NCI-H1048 (cell line): ENCODE data around the gene UTRN.

Experiments used
- DNase-seq: peaks from one replicate; lab custom pipeline; 2025; lab: John Stamatoyannopoulos, UW

Gene UTRN

DNA sequence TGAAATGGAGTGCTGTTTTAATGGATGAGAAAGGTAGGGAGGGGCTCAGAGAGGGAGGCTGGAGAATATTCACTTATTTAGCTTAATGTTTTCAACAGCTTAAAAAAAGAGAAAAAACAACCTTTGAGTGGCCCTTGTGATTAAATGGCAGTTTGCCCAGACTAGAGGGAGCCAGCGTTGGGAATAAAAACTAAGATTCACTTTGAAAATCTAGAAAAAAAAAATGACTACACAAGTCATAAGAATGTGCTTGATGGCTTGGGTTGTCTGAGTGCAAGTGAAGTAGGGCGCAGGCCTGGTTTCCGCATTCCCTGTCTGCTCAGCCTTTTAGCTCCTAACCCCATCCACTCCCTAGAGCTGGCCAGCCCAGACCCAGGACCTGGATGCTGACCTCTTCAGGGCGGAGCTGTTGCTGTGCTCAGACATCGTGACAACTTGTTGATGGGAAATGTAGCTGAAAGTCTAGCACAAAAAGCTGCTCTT, 28.9 kb downstream of the UTRN start:
- no peak for DNase-seq

DNA sequence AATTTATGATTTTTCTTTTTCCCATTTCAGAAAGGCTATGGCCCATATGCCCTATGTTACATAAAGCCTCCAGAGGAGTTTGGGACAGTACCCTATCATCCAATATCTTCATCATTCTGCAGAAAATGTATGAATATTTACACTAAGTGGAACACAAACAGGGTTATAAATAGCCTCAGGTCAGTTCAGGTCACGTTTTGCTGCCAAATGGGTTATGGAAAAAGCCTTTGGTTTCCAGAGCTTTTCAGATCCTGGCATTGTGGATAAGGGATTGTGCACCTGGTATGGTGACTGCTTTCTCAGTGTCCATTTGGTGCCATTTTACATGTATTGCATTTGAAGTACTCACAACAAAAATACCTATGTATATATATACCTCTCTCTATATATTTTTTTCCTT, 29.4 kb downstream of the UTRN start:
- DNase-seq = no peak

GRCh38 chr6:144315226-144315980, 30.3 kb downstream of the UTRN start:
- no peak for DNase-seq

DNA sequence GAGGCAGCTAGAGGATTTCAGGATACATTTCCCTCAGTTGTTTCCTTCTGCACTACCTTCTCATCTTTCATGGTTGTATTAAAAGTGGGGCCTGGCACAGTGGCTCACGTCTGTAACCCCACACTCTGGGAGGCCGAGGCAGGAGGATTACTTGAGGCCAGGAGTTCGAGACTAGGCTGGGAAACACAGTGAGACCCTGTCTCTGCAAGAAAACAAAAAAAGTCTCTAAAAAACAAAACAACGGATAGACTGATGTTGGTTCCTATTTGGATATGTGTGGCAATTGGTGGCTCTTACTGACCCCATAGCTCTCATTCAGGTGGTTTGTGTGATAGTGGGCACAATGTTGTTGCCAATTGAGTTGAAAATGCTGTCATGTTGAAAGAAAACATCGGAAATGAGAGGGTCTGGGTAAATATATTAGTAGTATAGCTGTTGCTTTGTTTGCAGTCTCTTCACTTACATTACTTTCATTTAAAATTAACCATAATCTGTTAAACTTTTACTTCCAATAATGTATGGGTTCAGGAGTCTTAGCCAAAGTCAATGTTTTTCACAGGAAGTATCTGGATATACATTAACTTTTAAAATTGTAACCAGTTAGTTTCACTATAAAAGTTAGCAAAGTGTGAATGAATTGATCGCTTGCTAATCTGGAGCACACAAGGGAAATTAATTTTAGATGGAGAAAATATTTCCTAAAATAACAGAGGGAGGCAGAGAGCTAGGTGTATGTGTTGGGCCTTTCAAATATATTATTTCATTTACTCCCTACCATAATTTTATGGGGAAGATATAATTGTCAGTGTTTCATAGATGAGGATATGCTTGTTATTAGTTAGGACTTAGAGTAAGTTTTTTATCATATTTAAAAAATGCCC, 31.1 kb downstream of the UTRN start:
- DNase-seq = no peak

GRCh38 chr6:144316862-144317195, 31.7 kb downstream of the UTRN start:
- no peak for DNase-seq

DNA sequence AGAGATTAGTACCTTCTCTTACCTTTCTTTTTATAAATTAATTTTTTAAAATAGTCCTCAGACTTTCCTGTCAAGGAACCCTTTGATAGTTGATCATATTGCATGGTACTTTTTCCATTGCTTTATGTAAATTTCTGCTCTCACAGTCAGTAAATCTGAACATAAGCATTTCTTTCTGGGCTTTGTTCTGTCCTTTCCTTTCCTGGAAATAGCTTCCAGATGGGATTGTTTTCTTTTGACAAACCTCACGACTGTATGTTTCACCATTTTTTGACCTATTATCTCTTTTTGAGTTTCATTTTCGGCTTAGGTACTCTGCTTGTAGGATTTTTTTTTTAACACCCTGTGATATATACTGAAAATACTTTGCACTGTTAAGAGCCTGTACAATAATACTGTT, 32.6 kb downstream of the UTRN start:
- DNase-seq = no peak

GRCh38 chr6:144319211-144319610, 34.1 kb downstream of the UTRN start:
- DNase-seq = no peak

DNA sequence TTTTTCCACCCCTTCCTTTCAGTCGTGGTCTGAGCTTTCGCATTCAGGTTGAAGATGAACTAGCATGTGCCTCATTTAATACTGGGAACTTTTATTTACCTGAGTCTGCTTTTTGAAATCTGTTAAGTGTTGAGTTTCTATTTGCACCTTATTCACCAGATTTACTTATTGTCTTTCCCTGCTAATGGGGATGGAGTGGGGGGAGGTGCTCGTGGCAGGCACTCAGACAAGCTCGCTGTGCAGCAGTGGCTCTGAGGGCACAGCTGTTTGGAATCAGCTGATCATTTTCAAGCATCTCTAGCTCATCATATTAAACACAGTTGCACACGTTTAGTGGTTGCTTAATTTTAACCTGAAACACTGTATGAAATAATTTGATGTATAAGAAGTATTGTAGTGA, 35.6 kb downstream of the UTRN start:
- no peak for DNase-seq

GRCh38 chr6:144321839-144322591, 36.9 kb downstream of the UTRN start:
- DNase-seq = no peak

DNA sequence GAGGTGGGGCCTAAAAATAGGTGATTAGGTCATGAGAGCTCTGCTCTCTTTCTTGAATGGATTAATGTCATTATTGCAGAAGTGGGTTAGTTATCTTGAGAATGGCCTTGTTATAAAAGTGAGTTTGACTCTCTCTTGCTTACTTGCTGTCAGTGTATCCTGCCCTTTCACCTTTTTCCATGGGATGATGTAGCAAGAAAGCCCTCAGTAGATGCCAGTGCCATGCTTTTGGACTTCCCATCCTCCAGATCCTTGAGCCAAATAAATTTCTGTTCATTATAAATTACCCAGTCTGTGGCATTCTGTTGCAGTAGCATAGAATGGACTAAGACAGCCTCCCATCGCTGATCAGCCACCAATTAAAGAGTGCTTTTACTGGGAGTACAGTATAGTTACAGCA, 40.1 kb downstream of the UTRN start:
- no peak for DNase-seq

- no peak for DNase-seq
These were observed 41.3 kb downstream of the UTRN start for GRCh38 chr6:144326393-144326792.

DNA sequence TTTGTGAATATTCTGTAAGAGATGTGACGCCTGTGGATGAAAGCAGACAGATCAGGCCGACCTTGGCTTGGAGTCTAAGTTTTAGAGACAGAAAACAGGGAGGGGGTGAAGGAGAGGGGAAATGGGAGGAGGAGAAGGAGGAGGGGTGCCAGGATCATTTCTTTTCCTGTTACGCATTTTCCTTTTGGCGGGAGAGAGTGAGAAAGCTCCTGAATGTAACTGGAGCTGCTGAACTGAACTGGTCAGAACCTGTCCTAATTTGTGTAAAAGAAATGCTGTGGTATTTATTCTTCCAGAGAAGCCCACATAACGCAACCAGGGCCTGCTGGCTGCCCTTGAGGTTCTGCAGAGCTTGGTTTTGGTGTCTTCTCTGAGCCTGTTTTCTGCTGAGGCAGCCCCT, 41.9 kb downstream of the UTRN start:
- DNase-seq = no peak

DNA sequence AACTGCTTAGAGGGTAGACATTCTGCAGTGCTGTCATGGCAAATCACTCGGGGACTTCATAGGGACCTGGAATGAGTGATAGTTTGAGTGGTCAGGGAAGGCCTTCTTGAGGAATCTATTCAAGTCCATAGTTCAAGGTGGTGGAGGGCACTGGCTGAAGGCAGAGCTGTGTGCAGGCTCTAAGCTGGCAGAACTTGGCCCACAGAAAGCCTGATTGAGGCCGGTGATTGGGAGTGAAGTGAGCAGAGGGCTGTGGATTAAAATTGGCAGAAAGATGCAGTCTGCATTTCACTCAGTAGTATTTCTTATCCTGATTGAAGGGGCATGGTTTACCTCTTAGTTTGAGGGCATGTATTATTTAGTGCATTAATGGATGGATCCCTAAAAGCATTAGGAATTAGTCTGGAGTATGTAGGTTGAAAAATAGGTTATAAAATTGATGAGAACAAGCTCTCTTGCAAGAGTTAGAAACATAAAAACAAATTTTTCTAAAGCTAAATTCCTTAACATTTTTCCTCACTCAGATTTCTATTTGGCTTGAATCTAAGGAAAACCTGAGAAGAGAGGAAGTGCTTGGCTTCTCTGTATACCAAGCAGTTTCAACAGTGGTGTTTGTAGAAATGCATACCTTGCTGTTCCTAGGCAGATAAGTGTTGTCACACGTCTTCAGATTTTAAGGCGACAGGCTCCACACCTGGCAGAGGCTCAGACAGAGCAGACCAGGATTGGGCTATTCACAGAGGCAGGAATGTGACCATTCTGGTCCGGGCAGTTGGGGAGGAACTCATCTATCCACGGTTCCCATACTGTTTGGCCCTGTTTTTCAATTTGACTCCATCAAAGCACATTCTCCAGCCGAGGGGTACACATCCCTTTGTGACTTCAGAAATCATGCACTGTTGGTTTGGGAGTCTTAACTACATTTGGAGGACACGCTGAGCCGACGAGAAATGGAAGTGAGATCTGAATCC, 45.2 kb downstream of the UTRN start:
- no peak for DNase-seq

DNA sequence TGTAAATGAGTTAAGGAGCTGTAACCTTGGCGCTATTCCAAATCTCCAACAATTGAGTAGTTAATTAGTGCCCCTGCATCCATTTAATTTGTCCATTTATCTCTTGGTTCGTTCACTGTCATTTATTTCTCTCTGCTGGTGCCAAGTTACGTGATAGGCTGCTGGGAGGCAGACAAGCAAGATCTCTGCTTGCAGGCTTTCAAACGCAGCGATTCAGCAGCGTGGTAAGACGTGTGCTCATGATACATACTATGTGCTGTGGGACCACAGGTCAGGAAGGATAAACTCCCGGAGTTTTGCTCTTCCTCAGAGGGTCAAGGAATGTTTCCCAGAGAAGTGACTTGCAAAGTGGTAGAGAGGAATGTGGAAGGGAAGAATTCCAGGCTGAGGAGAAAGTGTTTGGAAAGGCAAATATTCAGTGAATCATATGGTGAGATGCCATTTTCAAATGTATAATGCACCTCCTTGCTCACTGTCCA, 46.4 kb downstream of the UTRN start:
- no peak for DNase-seq

- DNase-seq = no peak
These were observed 47.0 kb downstream of the UTRN start for GRCh38 chr6:144332177-144332576.

- no peak for DNase-seq
These were observed 49.1 kb downstream of the UTRN start for GRCh38 chr6:144334150-144334708.
